ENCODE results near the gene ARHGEF38.

Gene ARHGEF38

DNA sequence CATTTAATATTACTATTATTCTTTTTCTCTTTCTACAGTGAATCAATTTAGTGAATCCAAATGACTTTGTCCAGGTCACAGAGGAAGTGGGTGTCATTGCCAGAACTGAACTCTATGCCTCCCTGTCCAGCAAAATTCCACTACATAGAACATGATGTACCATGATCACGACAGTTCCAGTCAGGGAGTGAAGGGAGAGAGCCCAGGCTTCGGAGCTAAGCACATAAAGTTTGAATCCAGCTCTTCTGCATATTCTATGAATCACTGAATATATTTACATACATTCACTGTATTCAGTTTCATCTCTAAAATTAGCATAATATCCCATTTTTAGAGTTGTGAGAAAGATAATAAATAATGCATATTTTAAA lies 17.4 kb downstream of the ARHGEF38 start:
- TF ChIP-seq SIN3A (IDR thresholded peaks at IDR 0.05; ENCODE audit: borderline replicate concordance, insufficient read depth, low read length): no peak
- no peak for TF ChIP-seq FOXP2 (optimal IDR thresholded peaks at IDR 0.05; ENCODE audit: borderline replicate concordance, extremely low read depth, extremely low read length, insufficient read depth)
- no peak for TF ChIP-seq TAF1 (IDR thresholded peaks at IDR 0.05; ENCODE audit: borderline replicate concordance, insufficient read depth, low read length)
- no peak for TF ChIP-seq POLR2AphosphoS5 (IDR thresholded peaks at IDR 0.05; ENCODE audit: low read depth, low read length)
- TF ChIP-seq, protein P1, sequence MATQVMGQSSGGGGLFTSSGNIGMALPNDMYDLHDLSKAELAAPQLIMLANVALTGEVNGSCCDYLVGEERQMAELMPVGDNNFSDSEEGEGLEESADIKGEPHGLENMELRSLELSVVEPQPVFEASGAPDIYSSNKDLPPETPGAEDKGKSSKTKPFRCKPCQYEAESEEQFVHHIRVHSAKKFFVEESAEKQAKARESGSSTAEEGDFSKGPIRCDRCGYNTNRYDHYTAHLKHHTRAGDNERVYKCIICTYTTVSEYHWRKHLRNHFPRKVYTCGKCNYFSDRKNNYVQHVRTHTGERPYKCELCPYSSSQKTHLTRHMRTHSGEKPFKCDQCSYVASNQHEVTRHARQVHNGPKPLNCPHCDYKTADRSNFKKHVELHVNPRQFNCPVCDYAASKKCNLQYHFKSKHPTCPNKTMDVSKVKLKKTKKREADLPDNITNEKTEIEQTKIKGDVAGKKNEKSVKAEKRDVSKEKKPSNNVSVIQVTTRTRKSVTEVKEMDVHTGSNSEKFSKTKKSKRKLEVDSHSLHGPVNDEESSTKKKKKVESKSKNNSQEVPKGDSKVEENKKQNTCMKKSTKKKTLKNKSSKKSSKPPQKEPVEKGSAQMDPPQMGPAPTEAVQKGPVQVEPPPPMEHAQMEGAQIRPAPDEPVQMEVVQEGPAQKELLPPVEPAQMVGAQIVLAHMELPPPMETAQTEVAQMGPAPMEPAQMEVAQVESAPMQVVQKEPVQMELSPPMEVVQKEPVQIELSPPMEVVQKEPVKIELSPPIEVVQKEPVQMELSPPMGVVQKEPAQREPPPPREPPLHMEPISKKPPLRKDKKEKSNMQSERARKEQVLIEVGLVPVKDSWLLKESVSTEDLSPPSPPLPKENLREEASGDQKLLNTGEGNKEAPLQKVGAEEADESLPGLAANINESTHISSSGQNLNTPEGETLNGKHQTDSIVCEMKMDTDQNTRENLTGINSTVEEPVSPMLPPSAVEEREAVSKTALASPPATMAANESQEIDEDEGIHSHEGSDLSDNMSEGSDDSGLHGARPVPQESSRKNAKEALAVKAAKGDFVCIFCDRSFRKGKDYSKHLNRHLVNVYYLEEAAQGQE (IDR thresholded peaks at IDR 0.05; ENCODE audit: insufficient read depth in 1 of 2, low read depth in 2 of 2, low read length in 2 of 2): no peak

GRCh38 chr4:105572296-105572695 lies 19.9 kb downstream of the ARHGEF38 start:
- TF ChIP-seq, protein P1 (IDR thresholded peaks at IDR 0.05; ENCODE audit: insufficient read depth in 1 of 2, low read depth in 2 of 2, low read length in 2 of 2): no peak
- TF ChIP-seq SIN3A (IDR thresholded peaks at IDR 0.05; ENCODE audit: borderline replicate concordance, insufficient read depth, low read length): no peak
- no peak for TF ChIP-seq POLR2AphosphoS5 (IDR thresholded peaks at IDR 0.05; ENCODE audit: low read depth, low read length)
- no peak for TF ChIP-seq TAF1 (IDR thresholded peaks at IDR 0.05; ENCODE audit: borderline replicate concordance, insufficient read depth, low read length)
- TF ChIP-seq FOXP2 (optimal IDR thresholded peaks at IDR 0.05; ENCODE audit: borderline replicate concordance, extremely low read depth, extremely low read length, insufficient read depth): no peak

DNA sequence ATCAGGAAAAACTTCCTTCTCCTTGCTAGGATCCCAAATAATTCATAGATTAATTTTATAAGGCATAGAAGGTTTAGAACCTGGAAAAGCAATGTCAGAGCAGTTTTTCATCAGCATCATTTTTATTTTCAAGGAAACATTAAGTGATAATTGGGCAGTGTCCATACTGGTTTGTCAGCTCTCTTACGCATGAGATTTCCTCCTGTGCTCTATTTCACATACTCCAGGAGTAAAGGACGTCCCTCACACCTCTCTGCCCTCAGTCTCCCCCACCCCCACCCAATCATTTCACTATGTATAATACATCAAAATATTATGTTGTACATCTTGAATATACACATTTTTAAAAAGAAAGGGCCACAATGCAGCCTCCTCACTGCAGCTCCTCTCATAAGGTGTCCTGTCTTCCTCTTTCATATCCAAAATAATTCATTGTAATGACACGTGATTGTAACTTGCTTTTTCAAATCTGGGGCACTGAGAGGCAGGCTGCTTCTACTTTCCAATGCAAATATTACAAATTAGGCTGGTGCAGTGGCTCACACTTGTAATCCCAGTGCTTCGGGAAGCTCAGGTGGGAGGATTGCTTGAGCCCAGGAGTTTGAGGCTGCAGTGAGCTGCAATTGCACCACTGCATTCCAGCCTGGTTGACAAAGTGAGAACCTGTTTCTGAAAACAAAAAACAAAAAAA lies 34.4 kb downstream of the ARHGEF38 start:
- TF ChIP-seq TAF1 (IDR thresholded peaks at IDR 0.05; ENCODE audit: borderline replicate concordance, insufficient read depth, low read length) (no peak), SIN3A (IDR thresholded peaks at IDR 0.05; ENCODE audit: borderline replicate concordance, insufficient read depth, low read length) (no peak), POLR2AphosphoS5 (IDR thresholded peaks at IDR 0.05; ENCODE audit: low read depth, low read length) (no peak), FOXP2 (optimal IDR thresholded peaks at IDR 0.05; ENCODE audit: borderline replicate concordance, extremely low read depth, extremely low read length, insufficient read depth) (no peak)
- TF ChIP-seq, protein P1 (IDR thresholded peaks at IDR 0.05; ENCODE audit: insufficient read depth in 1 of 2, low read depth in 2 of 2, low read length in 2 of 2): no peak

GRCh38 chr4:105587841-105588240 lies 35.4 kb downstream of the ARHGEF38 start:
- TF ChIP-seq POLR2AphosphoS5 (IDR thresholded peaks at IDR 0.05; ENCODE audit: low read depth, low read length) (no peak), FOXP2 (optimal IDR thresholded peaks at IDR 0.05; ENCODE audit: borderline replicate concordance, extremely low read depth, extremely low read length, insufficient read depth) (no peak), TAF1 (IDR thresholded peaks at IDR 0.05; ENCODE audit: borderline replicate concordance, insufficient read depth, low read length) (no peak), SIN3A (IDR thresholded peaks at IDR 0.05; ENCODE audit: borderline replicate concordance, insufficient read depth, low read length) (no peak)
- TF ChIP-seq, protein P1 (IDR thresholded peaks at IDR 0.05; ENCODE audit: insufficient read depth in 1 of 2, low read depth in 2 of 2, low read length in 2 of 2): no peak
